GM12864 (cell line): Measurements from ENCODE around the gene EPB41.

Experiments used
- DNase-seq: peaks from one replicate; pipeline ENCODE4 v3.0.0-alpha.2; 2011; ENCODE audit warnings: low read depth
- H3K4me3 ChIP-seq: 2 replicates; pipeline ENCODE4 v1.5.1; 2011; ENCODE audit warnings: mild to moderate bottlenecking, low read depth, low read length, control low read depth
- CTCF ChIP-seq: IDR thresholded peaks from 2 replicates; pipeline ENCODE4 v1.5.1; 2011; ENCODE audit warnings: low read depth, mild to moderate bottlenecking, moderate library complexity, low read length, control low read depth, inconsistent platforms; ENCODE audit errors: missing control alignments

EPB41 gene

GRCh38 chr1:29017235-29017634 is 102.9 kb downstream of the EPB41 start:
- TF ChIP-seq CTCF, result no peak
- DNase-seq, result no peak
- no peak overlapping the region for H3K4me3 ChIP-seq

GRCh38 chr1:29017975-29018712 is 103.8 kb downstream of the EPB41 start:
- no peak for TF ChIP-seq CTCF
- no peak overlapping the region for H3K4me3 ChIP-seq
- no peak for DNase-seq

GRCh38 chr1:29022620-29023019 is 108.3 kb downstream of the EPB41 start:
- TF ChIP-seq CTCF, result no peak
- no peak overlapping the region for H3K4me3 ChIP-seq
- no peak for DNase-seq

- DNase-seq, result no peak
- no peak for TF ChIP-seq CTCF
- no peak overlapping the region for H3K4me3 ChIP-seq
Observed at GRCh38 chr1:29029667-29030066, 115.3 kb downstream of the EPB41 start.

- H3K4me3 ChIP-seq, result no peak overlapping the region
- no peak for TF ChIP-seq CTCF
- no peak for DNase-seq
Observed at GRCh38 chr1:29032841-29033240, 118.5 kb downstream of the EPB41 start.

- peak; percentile 35 for TF ChIP-seq CTCF
- DNase-seq, result no peak
- H3K4me3 ChIP-seq, result no peak overlapping the region
Observed at GRCh38 chr1:29033829-29034466, 119.6 kb downstream of the EPB41 start.

- H3K4me3 ChIP-seq, result no peak overlapping the region
- DNase-seq, result no peak
- no peak for TF ChIP-seq CTCF
Observed at GRCh38 chr1:29043274-29043965, 129.1 kb downstream of the EPB41 start.
